ENCODE measurements around the gene ASCL1. TPM values are rescaled to one million over a fixed set of nuclear protein-coding genes. Genes with fewer than 3 reads are reported as not detected.

Gene ASCL1
- total RNA-seq, 1 experiment from 2014 or later, result not detected

- ChIA-PET CTCF (no interaction called here), POLR2A (ENCODE audit: low non-redundant PET) (no interaction called here)
Observed at GRCh38 chr12:102977945-102978706, 20.7 kb downstream of the ASCL1 start.

GRCh38 chr12:102980350-102980749 lies 22.9 kb downstream of the ASCL1 start:
- H3K9me3 ChIP-seq (ENCODE audit: low read depth, low read length, poor library complexity, severe bottlenecking), result no peaks in the 10 kb centered on the region
- no peaks in the 10 kb centered on the region for H3K36me3 ChIP-seq (ENCODE audit: insufficient read depth, low read length, poor library complexity, severe bottlenecking)
- no peak for TF ChIP-seq CTCF (conservative IDR thresholded peaks at IDR 0.05; ENCODE audit: low read depth, low read length)
- no peak for TF ChIP-seq EZH2 (IDR thresholded peaks at IDR 0.05; ENCODE audit: borderline replicate concordance, low read depth, low read length, poor library complexity, severe bottlenecking)
- BruUV-seq (replicated peaks), result no TSS peak
- CTCF ChIA-PET, result no interaction called here
- intact Hi-C loops (cut with micrococcal nuclease; ENCODE audit: unreplicated experiment), result no loop called here
- H3K4me3 ChIP-seq (ENCODE audit: low read depth, low read length, poor library complexity, severe bottlenecking), result no peak overlapping the region
- POLR2A ChIA-PET (ENCODE audit: low non-redundant PET), result no interaction called here
- peaks cover 6% of the 10 kb centered on the region for H3K27me3 ChIP-seq (replicated peaks; ENCODE audit: insufficient read depth, low read depth, low read length, poor library complexity)
- no peak overlapping the region for H3K27ac ChIP-seq (ENCODE audit: low read depth, low read length, poor library complexity, severe bottlenecking)
- no peaks in the 10 kb centered on the region for H3K4me1 ChIP-seq (ENCODE audit: insufficient read depth, low read length, poor library complexity, severe bottlenecking)
- DNase-seq (ENCODE audit: low spot score), result no peak

More at GRCh38 chr12:102977945-102978706, 20.7 kb downstream of the ASCL1 start:
- TF ChIP-seq EZH2 (IDR thresholded peaks at IDR 0.05; ENCODE audit: borderline replicate concordance, low read depth, low read length, poor library complexity, severe bottlenecking) (no peak), CTCF (conservative IDR thresholded peaks at IDR 0.05; ENCODE audit: low read depth, low read length) (no peak)
- Histone ChIP-seq H3K27ac (ENCODE audit: low read depth, low read length, poor library complexity, severe bottlenecking) (no peak overlapping the region), H3K9me3 (ENCODE audit: low read depth, low read length, poor library complexity, severe bottlenecking) (no peaks in the 10 kb centered on the region), H3K36me3 (ENCODE audit: insufficient read depth, low read length, poor library complexity, severe bottlenecking) (no peaks in the 10 kb centered on the region), H3K4me1 (ENCODE audit: insufficient read depth, low read length, poor library complexity, severe bottlenecking) (no peaks in the 10 kb centered on the region), H3K4me3 (ENCODE audit: low read depth, low read length, poor library complexity, severe bottlenecking) (no peak overlapping the region), H3K27me3 (replicated peaks; ENCODE audit: insufficient read depth, low read depth, low read length, poor library complexity) (peaks cover 11% of the 10 kb centered on the region)
- intact Hi-C loops (cut with micrococcal nuclease; ENCODE audit: unreplicated experiment), result no loop called here
- DNase-seq (ENCODE audit: low spot score), result no peak
- no TSS peak for BruUV-seq (replicated peaks)

GRCh38 chr12:102990419-102990818 lies 32.9 kb downstream of the ASCL1 start:
- H3K27me3 ChIP-seq (replicated peaks; ENCODE audit: insufficient read depth, low read depth, low read length, poor library complexity), result no peaks in the 10 kb centered on the region
- POLR2A ChIA-PET (ENCODE audit: low non-redundant PET), result no interaction called here
- no peak overlapping the region for H3K27ac ChIP-seq (ENCODE audit: low read depth, low read length, poor library complexity, severe bottlenecking)
- H3K36me3 ChIP-seq (ENCODE audit: insufficient read depth, low read length, poor library complexity, severe bottlenecking), result no peaks in the 10 kb centered on the region
- TF ChIP-seq CTCF (conservative IDR thresholded peaks at IDR 0.05; ENCODE audit: low read depth, low read length) (no peak), EZH2 (IDR thresholded peaks at IDR 0.05; ENCODE audit: borderline replicate concordance, low read depth, low read length, poor library complexity, severe bottlenecking) (no peak)
- CTCF ChIA-PET, result no interaction called here
- intact Hi-C loops (cut with micrococcal nuclease; ENCODE audit: unreplicated experiment), result no loop called here
- H3K4me3 ChIP-seq (ENCODE audit: low read depth, low read length, poor library complexity, severe bottlenecking), result no peak overlapping the region
- no peaks in the 10 kb centered on the region for H3K4me1 ChIP-seq (ENCODE audit: insufficient read depth, low read length, poor library complexity, severe bottlenecking)
- DNase-seq (ENCODE audit: low spot score), result no peak
- no peaks in the 10 kb centered on the region for H3K9me3 ChIP-seq (ENCODE audit: low read depth, low read length, poor library complexity, severe bottlenecking)
- BruUV-seq (replicated peaks), result no TSS peak
